Measurements from ENCODE around the gene CDH4.

The CDH4 gene

DNA sequence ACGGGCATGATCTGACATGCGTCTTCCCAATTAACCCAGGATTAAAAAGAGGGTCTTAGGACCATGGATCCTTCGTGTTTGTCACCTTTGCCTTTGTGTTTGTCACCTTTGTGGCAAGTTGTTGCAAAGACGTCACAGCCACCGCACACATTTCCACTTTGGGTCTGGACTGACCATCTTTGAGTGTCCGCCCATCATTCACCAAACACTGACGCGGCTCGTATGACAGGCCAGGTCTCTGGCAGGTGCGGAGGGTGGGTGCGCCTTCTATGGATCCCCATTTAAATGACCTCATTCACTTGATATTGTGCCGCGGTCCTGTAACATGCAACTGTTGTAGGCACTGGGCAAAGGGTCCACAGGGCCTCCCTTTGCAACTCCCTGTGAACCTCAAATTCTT, 409.5 kb downstream of the CDH4 start:
- no peak for DNase-seq

DNA sequence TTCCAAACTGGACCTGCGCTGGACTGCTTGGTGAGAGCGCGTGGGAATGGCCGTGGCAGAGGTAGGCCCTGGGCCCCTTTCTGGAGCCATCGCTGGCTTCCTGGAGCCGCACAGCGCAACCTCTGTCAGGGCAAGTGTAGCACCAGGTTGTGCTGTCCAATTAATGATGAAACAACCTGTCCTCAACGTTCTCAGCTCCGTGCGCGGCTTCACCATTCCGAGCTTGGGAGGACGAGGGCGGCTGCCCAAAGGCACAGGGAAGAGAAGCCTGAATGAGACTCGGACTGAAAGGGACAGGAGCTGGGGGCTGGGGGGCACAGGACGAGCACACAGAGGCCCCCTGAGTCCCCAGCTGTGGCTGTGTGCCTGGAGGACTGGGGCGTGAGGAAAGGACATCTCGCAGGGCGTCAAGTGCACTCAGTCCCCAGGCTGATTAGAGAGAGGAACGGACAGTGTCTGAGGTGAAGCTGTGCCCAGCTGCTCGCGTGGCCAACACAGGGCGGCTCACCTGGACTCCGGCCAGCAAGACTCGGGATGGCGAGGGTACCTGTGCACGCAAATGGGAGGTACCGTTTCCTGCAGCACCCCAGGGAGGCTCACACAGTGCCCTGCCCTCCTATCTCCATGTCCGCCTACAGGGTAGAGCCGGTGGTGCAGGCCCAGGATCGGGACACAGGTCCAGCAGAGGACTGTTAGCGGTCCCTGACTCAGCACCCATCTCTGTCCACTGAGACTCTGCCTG, 410.3 kb downstream of the CDH4 start:
- no peak for DNase-seq

DNA sequence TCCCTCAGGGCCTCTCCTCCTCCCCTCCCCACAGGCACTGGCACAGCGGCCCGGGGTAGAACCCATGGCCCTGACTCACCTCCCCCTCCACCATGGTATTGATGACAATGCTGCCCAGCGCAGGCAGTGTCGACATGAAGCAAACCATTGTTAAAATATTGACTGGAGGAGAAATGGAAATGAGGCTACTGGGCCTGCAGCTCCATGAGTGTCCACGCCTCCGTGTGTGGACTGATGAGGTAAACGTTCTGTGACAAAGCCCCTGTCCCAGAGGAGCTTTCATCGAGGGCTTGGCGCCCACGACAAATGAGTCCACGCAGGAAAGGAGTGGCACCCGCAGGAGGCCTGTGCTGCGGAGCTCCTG, 410.9 kb downstream of the CDH4 start:
- DNase-seq, result no peak

DNA sequence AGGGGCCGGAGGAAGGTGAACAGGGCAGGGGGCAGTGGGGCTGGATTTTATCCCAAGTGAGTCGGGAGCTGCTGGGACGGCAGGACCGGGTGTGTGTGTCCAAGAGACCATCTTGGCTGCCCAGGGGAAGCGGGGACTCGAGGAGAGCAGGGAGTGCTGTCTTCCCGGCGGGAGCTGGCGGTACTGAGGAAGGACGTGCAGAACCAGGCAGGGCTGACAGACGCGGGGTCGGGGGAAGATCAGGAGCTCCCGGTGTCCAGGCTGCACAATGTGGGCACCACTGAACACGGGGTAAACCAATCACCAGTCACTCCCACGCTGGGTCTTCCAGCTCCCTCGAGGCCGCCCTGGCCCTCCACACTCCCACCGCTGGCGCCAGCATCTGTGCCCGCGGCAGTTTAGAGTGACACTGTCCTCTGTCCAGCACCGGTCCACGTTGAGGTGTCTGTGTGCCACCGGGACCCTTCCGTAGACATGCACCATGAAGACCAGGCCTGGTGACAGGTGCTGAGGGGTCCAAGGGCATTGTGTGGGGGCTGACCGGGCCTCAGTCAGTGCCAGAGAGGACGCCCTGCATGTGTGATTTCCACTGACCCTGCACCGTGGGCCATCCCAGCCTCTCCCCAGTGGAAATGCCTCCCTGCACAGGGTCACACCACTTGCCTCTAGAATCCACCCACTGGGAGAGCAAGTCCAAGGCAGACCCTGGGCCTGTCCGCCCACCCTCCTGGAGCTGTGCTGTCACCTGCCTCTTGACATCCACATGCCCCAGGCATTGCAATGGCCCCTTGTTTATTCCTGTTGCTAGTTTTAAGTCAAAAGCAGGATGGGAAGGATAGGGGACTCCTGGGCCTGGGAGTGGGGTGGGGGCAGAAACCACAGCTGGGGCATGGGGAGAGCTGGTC, 411.7 kb downstream of the CDH4 start:
- DNase-seq, result no peak

DNA sequence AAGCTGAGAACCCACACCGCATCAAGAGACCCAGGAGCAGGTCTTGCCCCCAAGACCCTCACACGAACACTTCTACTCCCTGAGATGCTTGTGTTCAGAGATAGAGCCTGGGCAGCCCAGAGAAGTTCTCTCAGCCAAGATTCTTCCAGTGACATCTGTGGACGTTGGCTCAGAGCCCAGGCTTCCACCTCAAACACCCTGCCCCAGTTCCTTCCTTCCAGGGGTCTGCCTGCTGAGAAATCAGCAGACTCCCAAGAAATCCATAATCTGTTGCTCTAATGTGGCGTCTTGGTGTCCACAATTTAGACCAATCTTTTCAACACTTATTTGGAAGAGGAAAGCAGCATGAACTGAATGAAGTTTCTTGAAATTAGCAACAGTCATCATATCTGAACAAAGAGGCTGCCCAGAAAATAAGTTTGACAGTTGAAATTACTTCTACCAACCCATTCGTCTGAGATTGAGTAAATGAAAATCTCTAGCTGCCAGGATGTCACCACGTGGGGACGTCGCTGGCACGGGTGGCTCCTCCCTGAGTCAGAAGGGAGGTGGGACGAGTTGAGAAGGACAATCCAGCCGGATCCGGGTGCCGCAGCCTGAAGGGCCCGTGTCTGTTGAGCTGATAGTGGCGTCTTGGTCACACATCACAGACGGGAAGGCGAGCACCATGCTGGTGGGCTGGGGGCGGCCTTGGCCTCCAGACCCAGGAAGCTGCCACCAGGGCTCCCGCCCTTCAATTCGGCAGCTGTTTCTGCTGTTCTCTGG, 412.7 kb downstream of the CDH4 start:
- no peak for DNase-seq

DNA sequence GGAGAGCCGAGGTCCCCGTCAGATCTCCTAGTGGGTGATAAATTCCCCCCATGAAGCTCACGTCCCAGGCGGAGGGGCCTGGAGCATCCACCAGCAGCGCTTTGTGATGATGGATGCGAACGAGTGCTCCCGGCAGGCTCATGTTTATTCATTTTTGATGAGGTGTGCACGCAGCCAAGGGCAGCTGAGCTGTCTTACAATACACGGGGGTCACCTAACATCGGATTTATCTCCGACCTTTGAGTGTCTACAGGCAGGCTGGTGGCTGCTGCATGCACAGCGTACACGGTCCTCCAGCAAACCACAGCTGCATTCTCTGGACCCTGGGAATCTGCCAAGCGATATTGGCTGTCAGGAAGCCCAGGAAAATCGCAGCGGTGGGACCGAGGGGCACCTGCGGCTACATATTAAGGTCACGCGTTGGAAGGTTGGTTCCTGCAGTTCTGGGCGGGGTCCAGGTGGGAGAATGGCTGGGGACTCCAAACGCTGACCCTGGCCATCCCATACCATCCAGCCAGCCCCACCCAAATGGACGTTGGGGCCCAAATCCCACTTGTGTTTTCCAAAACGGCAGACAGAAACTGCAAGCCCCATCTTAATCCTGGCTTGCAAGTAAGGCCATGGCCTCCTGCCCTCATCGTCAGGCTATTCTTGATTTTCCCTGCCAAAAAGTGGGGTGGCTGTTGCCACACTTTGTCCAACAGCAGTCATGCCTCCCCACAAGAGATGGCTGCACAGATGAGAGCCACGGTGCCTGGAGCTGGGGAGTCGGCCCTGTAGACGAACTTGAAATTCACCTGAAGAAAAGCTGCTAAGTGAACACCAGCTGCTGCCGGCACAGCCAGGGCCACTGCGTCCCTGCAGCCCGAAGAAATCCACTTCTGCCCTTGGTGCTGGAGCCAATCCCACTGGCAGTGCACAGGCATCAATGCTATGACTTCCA, 413.7 kb downstream of the CDH4 start:
- no peak for DNase-seq

DNA sequence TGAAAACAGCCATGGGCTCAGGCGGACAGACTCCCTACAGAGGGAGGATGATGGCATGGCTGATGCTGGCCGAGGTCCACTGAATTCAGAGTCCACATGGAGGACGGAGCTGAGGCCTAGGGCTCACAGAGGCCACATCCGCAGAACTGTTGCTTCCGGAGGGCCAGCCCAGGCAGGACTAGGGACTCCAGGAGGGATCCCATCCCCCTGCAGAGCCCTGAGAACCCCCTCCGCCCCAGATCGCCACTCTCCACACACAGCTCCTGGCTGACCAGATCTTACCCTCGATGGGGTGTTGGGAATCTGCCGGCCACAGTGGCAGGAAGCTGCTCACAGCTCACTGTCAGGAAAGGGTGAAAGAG, 414.4 kb downstream of the CDH4 start:
- no peak for DNase-seq

DNA sequence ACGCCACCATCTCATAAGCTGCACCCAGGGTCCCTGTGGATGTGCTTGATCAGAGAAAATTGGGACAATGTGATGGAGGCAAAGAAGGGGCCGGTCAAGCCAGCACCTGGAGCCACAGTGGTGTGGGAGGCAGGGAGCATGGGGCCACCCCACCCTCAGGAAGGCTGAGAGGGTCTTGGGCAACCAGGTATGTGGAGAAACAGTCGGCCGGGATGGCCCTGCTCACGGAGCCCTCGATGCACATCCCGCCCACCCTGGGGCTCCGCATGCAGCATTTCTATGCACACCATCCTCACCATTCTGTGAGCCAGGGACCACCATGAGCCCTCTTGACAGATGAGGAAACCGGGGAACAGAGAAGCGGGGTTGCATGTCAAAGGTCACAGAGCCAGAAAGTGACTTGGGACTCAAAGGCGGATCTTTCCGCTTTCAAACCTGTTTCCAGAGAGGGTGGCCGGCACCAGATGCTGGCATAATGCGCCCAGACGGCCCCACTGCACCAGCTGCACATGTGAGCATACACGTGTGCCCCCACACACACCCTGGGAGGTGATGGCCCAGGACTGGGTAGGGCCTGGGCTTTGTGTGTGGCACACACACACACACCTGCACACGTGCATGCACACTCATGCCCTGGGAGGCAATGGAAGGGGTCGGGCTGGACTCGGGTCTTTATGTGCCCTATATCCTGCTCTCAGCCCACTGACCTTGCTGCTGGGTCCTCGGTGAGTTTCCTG, 415.2 kb downstream of the CDH4 start:
- DNase-seq, result no peak

DNA sequence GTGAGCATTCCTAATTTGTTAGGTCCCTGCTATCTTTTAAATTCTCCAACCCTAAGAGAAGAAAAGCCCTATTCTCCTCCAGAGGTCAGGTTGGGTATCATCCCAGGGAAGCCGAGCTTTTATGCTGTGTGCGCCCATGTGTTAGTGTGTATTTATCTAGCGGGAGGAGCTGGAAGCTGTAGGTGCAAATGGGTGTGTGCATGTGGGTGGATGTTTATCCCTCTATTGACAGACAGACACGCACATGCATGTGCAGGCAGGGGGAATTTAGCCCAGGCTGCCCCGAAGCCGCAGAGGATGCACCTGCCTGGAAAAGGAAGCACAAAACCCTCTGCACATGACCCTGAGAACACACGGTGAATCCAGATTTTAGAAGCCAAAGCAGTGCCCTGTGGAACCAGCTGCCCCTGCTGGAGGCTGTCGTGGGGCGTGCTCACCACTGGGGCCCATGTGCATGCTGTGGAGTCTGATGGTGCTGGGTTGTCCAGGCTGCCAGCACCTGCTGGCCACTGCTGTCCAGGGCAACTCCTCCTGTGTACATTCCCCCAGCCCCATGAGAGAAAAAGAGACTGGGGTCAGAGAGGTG, 416.1 kb downstream of the CDH4 start:
- no peak for DNase-seq

DNA sequence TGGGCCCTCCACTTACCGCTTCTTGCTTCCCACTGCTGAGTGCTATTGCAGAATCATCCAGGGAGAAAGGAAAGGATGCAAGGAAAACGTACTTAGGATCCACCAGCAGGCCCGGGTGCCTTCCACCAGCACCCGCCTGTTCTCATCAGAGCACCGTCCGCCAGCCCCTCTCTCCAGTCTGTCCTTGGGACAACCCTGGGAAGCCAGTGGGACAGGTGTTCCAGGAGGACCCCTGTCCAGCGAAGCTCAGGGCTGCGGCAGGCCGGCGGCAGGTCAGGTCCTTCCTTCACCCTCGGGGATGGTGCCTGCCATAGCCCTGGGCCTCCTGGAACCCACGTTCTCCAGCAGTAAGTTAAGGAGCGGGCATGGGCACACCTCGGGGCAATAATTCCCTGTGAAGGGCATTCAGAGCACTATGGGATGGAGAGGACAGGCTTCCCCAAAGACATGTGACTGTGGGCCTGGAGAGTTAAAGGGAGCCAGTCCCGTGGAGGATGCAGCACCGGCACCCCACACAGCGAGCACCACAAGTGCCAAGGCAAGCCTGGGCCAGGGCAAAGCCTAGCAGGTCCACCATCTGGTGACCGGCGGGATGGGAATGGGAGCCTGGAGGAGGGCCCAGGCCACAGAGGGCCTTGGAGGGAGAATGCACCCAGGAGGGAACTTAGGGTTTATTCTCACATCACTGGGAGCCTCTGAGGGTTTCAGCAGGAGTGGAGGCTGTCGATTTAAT, 416.9 kb downstream of the CDH4 start:
- no peak for DNase-seq

DNA sequence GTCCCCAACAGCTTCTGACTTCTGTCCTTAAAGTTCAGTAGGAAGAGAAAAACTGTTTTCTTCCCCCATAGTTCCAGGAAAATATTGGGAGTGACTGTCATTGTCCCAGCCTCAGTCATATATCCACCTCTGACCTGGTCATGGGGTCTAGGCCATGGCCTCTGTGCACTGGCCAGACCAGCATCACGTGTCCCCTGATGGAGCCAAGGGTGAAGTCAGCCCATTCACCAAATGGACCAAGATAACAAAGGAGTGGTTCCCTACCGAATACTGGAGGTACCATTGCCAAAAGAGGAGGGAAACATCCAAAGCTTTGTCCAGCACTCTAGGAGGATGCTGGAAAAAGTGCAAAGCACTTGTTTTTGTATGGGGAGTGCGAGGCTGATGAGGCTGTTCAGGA, 418.2 kb downstream of the CDH4 start:
- no peak for DNase-seq

DNA sequence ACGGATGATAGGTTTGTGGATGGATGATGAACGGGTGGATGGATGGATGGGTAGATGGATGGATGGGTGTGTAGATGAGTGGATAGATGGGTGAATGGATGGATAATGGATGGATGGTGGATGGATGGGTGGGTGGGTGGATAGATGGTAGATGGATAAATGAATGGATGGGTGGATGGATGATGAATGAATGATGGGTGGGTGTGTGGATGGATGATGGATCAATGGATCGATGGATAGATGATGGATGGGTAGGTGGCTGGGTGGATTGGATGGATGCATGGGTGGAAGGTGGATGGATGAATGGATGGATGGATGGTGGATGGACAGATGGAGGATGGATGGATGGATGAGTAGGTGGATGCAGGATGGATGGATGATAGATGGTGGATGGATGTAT, 419.5 kb downstream of the CDH4 start:
- no peak for DNase-seq

DNA sequence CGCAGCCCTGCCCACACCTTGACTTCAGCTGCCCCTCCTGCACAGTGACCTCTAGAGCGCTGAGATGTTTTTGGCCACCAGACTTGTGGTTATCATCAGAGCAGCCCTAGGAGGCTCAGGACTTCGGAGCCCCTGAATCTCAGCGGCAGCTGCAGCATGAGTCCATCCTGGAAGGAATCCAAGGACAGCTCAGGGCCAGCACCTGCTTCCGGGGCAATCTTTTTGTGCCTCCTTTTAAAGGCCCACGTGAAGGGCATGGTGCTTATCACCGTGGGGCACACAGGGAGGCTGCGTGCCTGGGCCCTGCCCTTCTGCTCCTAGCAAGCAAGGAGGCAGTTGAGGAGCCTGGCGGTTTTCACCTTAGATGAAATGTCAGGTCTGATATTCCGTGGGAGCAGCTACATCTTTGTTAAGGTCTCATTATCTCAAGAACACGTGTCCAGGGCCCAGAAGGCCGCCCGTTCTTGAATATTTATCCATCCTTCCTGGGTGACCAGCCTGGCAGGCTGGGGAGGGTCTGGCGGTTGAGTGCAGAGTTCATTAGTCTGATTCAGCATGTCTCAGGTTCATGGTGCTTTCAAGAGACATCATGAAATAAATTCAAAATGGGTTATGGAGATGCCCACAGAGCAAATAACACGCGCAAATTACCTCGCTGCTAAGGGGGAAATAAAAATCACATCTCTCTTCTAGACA, 421.2 kb downstream of the CDH4 start:
- DNase-seq, result peak; percentile 68 to 81

DNA sequence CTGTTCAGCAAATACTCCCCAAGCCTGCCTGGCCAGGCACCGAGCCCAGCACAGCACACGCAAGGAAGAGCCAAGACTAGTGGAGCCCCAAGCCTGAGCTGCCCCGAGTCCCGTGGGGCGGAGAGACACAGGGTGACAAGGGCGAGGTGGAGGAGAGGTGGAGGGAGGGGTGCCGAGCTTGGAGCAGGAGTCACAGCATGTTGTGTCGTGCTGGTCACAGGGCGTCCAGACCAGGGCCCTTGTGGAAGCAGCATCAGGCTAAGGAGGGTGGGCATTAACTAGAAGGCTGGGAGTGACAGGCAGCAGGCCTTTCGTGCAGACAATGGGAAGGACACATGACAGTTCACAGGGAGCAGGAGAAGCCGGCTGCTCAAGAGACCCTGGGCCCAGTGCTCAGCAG, 422.1 kb downstream of the CDH4 start:
- DNase-seq, result no peak

DNA sequence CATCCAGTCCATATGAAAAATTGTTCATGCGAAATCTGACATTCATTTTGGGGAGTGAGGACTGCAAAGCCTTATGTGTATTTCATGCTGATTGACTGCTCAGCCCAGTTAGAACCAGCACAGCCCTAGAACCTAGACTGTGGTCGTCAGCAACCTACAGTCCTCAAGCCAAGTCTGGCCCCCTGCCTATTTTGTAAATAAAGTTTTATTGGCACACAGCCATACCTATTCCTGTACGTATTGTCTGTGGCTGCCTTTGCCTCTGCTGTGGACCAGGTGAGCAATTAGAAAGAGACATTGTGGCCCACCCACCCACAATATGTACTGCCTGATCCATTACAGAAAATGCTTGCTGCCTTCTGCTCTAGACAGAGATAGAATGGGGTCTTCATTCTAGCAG, 422.6 kb downstream of the CDH4 start:
- no peak for DNase-seq

DNA sequence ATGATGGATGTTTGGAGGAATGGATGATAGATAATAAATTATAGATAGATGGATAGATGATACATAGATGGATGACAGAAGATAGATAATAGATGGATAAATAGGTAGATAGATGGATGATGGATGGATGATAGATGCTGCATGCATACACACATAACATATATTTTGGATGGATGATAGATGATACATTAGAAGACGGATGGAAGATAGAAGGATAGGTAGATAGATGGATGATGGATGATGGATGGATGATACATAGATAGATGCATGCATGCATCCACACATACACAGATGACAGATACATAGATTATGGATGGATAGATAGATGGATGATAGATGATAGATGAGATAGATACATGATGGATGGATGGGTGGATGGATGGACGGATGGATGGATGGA, 425.9 kb downstream of the CDH4 start:
- no peak for DNase-seq

DNA sequence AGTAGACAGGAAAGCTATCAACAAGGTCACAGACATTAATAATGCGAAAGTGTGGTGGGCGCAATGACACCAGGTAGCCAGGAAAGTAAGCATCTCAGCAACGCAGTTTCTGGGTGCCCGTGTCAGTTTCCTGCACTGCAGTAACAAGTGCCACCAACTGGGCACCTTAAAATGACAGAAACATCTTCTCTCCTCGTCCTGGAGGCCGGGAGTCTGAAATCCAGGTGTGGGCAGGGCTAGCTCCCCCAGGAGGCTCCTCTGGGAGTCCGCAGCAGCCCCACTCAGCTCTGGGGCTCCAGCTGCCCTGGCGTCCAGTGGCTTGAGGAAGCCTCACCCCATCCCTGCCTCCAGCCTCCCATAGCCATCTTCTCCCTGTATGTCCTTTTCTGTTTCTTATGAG, 426.4 kb downstream of the CDH4 start:
- no peak for DNase-seq

DNA sequence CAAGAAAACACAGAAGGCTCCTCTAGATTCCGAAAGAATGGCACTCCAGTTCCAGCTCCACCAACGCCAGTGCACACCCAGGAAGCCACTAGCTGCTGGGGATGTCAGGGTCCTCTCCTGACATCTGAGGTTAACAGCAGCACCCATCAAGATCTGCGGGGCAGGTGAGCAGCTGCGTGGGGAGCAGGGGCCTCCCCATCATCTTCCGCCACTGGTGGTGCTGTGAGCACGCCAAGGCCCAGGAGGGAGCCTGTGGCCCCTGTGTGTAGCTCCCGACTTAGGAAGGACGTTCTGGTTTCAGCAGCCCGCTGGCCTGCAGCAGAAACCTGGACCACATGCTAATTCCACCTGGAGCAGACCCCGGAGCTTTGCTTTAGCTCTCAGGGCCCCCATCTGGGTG, 427.4 kb downstream of the CDH4 start:
- DNase-seq, result no peak

DNA sequence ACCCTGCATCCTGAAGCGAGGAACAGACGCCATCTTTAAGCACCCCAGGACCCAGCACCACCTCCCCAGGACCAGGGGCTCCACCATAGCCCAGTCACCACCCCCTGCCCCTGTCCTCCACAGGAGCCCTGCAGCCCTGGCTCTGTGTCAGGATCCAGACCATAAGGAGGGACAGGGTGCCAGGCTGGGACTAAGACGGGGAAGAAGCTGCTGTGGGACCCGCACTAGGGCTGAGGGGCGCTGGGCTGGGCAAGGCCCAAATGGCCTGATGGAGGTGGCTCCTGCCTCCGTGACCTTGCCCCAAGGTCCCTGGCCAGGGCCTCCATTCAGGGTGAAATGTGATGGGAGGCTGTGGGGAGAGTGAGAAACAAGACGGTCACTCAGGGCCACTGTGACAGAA, 428.0 kb downstream of the CDH4 start:
- no peak for DNase-seq

Measured in SHP77 (cell line).